SK-N-SH treated with all-trans-retinoic acid at 6 μM for 48 hours (cell line): ENCODE data around the gene OR11G2.

Source experiments
- ATAC-seq: fragments of 200-7000 bp; cut with Tn5 transposase; 3 replicates; pipeline ENCODE4 v1.9.1; 2020; ENCODE audit warnings: mild to moderate bottlenecking, moderate library complexity
- ARNTL ChIP-seq: fragments of 450-650 bp; formaldehyde crosslinking; IDR thresholded peaks from 2 replicates; pipeline ENCODE4 v1.5.0; 2020; ENCODE audit warnings: low read depth, mild to moderate bottlenecking, moderate library complexity, borderline replicate concordance
- BACH2 ChIP-seq: fragments of 250-450 bp; sonication (Bioruptor Pico); IDR thresholded peaks from 2 replicates; pipeline ENCODE4 v1.9.0; 2021; ENCODE audit warnings: mild to moderate bottlenecking, borderline replicate concordance
- CREB5 ChIP-seq: fragments of 250-450 bp; sonication (Bioruptor Pico); IDR thresholded peaks from 2 replicates; pipeline ENCODE4 v1.5.1; 2020; ENCODE audit warnings: low read depth, mild to moderate bottlenecking, moderate library complexity
- CSDC2 ChIP-seq: fragments of 250-450 bp; sonication (Bioruptor Pico); IDR thresholded peaks from 2 replicates; pipeline ENCODE4 v1.5.0; 2020; ENCODE audit warnings: mild to moderate bottlenecking, moderate library complexity
- CSRNP3 ChIP-seq: fragments of 250-450 bp; sonication (Bioruptor Pico); IDR thresholded peaks from 2 replicates; pipeline ENCODE4 v1.5.1; 2021; ENCODE audit warnings: mild to moderate bottlenecking, moderate library complexity
- ESRRG ChIP-seq: fragments of 250-450 bp; sonication (Bioruptor Pico); IDR thresholded peaks from 2 replicates; pipeline ENCODE4 v1.6.1; 2021; ENCODE audit warnings: mild to moderate bottlenecking
- GLIS3 ChIP-seq: fragments of 250-450 bp; sonication (Bioruptor Pico); IDR thresholded peaks from 2 replicates; pipeline ENCODE4 v1.5.0; 2020; ENCODE audit warnings: mild to moderate bottlenecking, moderate library complexity
- PATZ1 ChIP-seq: fragments of 250-450 bp; sonication (Bioruptor Pico); IDR thresholded peaks from 2 replicates; pipeline ENCODE4 v1.8.0; 2020; ENCODE audit warnings: mild to moderate bottlenecking, moderate library complexity, borderline replicate concordance
- RARB ChIP-seq: fragments of 250-450 bp; sonication (Bioruptor Pico); IDR thresholded peaks from 2 replicates; pipeline ENCODE4 v1.8.0; 2021; ENCODE audit warnings: mild to moderate bottlenecking, moderate library complexity
- SNAI2 ChIP-seq: fragments of 250-450 bp; sonication (Bioruptor Pico); IDR thresholded peaks from 2 replicates; pipeline ENCODE4 v1.5.0; 2020; ENCODE audit warnings: mild to moderate bottlenecking, moderate library complexity
- TCF4 ChIP-seq: fragments of 250-450 bp; sonication (Bioruptor Pico); IDR thresholded peaks from 2 replicates; pipeline ENCODE4 v1.8.0; 2021; ENCODE audit warnings: mild to moderate bottlenecking, moderate library complexity, borderline replicate concordance
- TOX ChIP-seq: fragments of 250-450 bp; sonication (Bioruptor Pico); IDR thresholded peaks from 2 replicates; pipeline ENCODE4 v1.8.0; 2021; ENCODE audit warnings: mild to moderate bottlenecking, moderate library complexity, borderline replicate concordance
- TSHZ2 ChIP-seq: fragments of 250-450 bp; sonication (Bioruptor Pico); IDR thresholded peaks from 2 replicates; pipeline ENCODE4 v1.5.0; 2020; ENCODE audit warnings: mild to moderate bottlenecking, moderate library complexity
- ZC3H10 ChIP-seq: fragments of 250-450 bp; sonication (Bioruptor Pico); IDR thresholded peaks from 2 replicates; pipeline ENCODE4 v1.5.1; 2021; ENCODE audit warnings: mild to moderate bottlenecking, moderate library complexity
- ZFP3 ChIP-seq: fragments of 250-450 bp; sonication (Bioruptor Pico); IDR thresholded peaks from 2 replicates; pipeline ENCODE4 v1.5.0; 2020; ENCODE audit warnings: mild to moderate bottlenecking, moderate library complexity
- ZFP30 ChIP-seq: fragments of 450-650 bp; formaldehyde crosslinking; IDR thresholded peaks from 2 replicates; pipeline ENCODE4 v1.5.0; 2022; ENCODE audit warnings: mild to moderate bottlenecking, moderate library complexity
- ZNF565 ChIP-seq: fragments of 450-650 bp; formaldehyde crosslinking; conservative IDR thresholded peaks from 2 replicates; pipeline ENCODE4 v1.5.0; 2020; ENCODE audit warnings: low read depth, mild to moderate bottlenecking, moderate library complexity
- ZNF70 ChIP-seq: fragments of 450-650 bp; formaldehyde crosslinking; IDR thresholded peaks from 2 replicates; pipeline ENCODE4 v1.5.0; 2020; ENCODE audit warnings: mild to moderate bottlenecking, moderate library complexity
- ZNF8 ChIP-seq: fragments of 450-650 bp; formaldehyde crosslinking; IDR thresholded peaks from 2 replicates; pipeline ENCODE4 v1.5.0; 2020; ENCODE audit warnings: mild to moderate bottlenecking, moderate library complexity
- TF ChIP-seq, protein P1 (sequence below): fragments of 250-450 bp; sonication (Bioruptor Pico); IDR thresholded peaks from 2 replicates; pipeline ENCODE4 v1.8.0; 2021; ENCODE audit warnings: low read depth, mild to moderate bottlenecking, moderate library complexity, borderline replicate concordance

Gene OR11G2

DNA sequence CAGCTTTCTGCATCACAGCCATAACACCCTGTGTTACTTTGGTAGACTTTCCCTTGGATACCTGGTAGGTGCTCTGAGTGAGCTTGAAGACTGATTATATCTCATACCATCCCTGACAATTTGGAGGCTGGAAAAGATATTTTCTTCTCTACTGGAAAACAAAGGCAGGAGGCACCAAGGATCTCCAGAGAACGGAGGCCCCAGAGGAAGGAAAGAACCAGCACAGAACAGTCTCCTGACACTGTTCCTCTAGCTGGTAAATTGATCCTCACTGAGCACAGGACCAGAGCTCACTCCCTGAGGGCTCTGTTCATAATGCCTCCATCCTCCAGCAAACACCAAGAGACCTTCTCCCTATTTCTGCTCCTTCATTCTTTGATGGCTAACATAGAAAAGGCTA, at the start of gene OR11G2:
OR11G2 (plus strand) TSS at position 301 of the 400 bp plus-strand sequence. CDS start 6,542 bp downstream, outside the sequence.
- no peak for TF ChIP-seq ESRRG
- no peak for TF ChIP-seq PATZ1 (CRISPR knock-in tag)
- TF ChIP-seq CSDC2 = no peak
- TF ChIP-seq ZNF8 (CRISPR knock-in tag) = no peak
- TF ChIP-seq TSHZ2 = no peak
- TF ChIP-seq CREB5 (CRISPR knock-in tag) = no peak
- TF ChIP-seq TCF4 (CRISPR knock-in tag) = no peak
- no peak for TF ChIP-seq TOX
- TF ChIP-seq ZNF565 = no peak
- TF ChIP-seq, all 23 proteins: peak for 0
- ATAC-seq = no peak

DNA sequence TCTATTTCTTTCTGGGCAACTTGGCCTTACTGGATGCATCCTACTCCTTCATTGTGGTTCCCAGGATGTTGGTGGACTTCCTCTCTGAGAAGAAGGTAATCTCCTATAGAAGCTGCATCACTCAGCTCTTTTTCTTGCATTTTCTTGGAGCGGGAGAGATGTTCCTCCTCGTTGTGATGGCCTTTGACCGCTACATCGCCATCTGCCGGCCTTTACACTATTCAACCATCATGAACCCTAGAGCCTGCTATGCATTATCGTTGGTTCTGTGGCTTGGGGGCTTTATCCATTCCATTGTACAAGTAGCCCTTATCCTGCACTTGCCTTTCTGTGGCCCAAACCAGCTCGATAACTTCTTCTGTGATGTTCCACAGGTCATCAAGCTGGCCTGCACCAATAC, 46.8 kb upstream of the OR11G2 start:
- TF ChIP-seq RARB (CRISPR knock-in tag) (no peak), ZNF70 (no peak), TSHZ2 (no peak)
- peak; percentile 39; the same call in 1 of the 3 replicates for ATAC-seq

DNA sequence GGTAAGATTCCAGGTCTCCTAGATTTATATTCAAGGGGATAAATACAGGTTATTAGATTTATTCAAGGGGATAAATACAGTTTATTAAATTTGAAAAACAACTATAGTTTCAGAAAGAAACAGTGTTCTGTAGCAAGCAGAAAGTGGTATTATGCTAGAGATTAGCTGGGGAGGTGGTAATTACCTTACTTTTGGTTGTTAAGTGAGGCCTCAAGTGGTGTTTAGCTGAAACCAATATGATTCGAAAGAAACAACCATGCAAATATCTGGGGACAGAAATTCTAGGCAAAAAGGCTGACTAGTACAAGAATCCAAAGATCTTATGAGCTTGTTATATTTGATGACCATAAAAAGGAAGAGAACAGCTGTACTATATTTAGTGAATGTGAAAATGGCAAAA, 45.9 kb upstream of the OR11G2 start:
- ATAC-seq = no peak
- TF ChIP-seq RARB (CRISPR knock-in tag) (no peak), ZNF565 (no peak), CREB5 (CRISPR knock-in tag) (no peak), ZFP30 (CRISPR knock-in tag) (no peak), BACH2 (CRISPR knock-in tag) (no peak), ZC3H10 (CRISPR knock-in tag) (no peak), GLIS3 (CRISPR knock-in tag) (no peak), ARNTL (no peak)
- TF ChIP-seq, all 23 proteins: peak for 0

DNA sequence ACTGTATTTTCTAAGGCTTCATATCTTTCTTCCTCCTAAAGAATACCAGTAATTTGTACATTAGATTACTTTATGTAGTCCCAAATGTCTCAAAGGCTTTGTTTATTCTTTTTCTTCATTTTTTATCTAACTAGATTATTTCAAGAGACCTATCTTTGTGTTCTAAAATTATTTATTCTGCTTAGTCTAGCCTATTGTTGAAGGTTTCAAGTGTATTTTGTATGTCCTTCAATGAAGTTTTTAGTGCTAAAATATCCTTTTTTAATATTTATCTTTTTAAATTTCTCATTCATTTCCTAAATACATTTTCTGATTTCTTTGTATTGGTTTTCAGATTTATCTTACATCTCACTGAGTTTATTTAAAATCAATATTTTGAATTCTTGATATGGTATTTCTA, 26.2 kb upstream of the OR11G2 start:
- no peak for ATAC-seq
- no peak for TF ChIP-seq ZNF565
- no peak for TF ChIP-seq CSDC2
- no peak for TF ChIP-seq ZFP30 (CRISPR knock-in tag)
- TF ChIP-seq SNAI2 = no peak
- no peak for TF ChIP-seq ZFP3 (CRISPR knock-in tag)
- no peak for TF ChIP-seq TOX
- TF ChIP-seq, protein P1, sequence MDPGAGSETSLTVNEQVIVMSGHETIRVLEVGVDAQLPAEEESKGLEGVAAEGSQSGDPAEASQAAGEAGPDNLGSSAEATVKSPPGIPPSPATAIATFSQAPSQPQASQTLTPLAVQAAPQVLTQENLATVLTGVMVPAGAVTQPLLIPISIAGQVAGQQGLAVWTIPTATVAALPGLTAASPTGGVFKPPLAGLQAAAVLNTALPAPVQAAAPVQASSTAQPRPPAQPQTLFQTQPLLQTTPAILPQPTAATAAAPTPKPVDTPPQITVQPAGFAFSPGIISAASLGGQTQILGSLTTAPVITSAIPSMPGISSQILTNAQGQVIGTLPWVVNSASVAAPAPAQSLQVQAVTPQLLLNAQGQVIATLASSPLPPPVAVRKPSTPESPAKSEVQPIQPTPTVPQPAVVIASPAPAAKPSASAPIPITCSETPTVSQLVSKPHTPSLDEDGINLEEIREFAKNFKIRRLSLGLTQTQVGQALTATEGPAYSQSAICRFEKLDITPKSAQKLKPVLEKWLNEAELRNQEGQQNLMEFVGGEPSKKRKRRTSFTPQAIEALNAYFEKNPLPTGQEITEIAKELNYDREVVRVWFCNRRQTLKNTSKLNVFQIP (CRISPR knock-in tag) = no peak
- TF ChIP-seq RARB (CRISPR knock-in tag) = no peak
- TF ChIP-seq ZC3H10 (CRISPR knock-in tag) = no peak
- TF ChIP-seq CSRNP3 (CRISPR knock-in tag) = no peak
- TF ChIP-seq ARNTL = no peak
- TF ChIP-seq PATZ1 (CRISPR knock-in tag) = no peak
